Type B pancreatic cell (in vitro differentiated cells): ENCODE data around the gene EMC7. TPM values are rescaled to one million over a fixed set of nuclear protein-coding genes. Genes with fewer than 3 reads are reported as not detected.
"Not testable (repeated sequence)": the region's sequence is repeated elsewhere in the genome, so short reads cannot be mapped to it uniquely, and the experiment has no call there.

Experiments used
- DNase-seq: peaks from one replicate; pipeline ENCODE4 v3.0.0; 2021; ENCODE audit warnings: mixed read lengths; ENCODE audit not compliant: unreplicated experiment; ENCODE audit errors: extremely low spot score
- H3K27ac Mint-ChIP-seq: 2 replicates; pipeline ENCODE4 v1.8.0; 2021; ENCODE audit warnings: mild to moderate bottlenecking, mixed read lengths
- H3K27me3 Mint-ChIP-seq: 2 replicates; pipeline ENCODE4 v1.8.0; 2021; ENCODE audit warnings: mixed read lengths
- H3K36me3 Mint-ChIP-seq: 2 replicates; pipeline ENCODE4 v1.8.0; 2021; ENCODE audit warnings: mixed read lengths
- H3K4me1 Mint-ChIP-seq: one replicate; pipeline ENCODE4 v1.8.0; 2021; ENCODE audit warnings: mixed read lengths; ENCODE audit not compliant: unreplicated experiment
- H3K4me3 Mint-ChIP-seq: 2 replicates; pipeline ENCODE4 v1.8.0; 2021; ENCODE audit warnings: mild to moderate bottlenecking, mixed read lengths
- H3K9me3 Mint-ChIP-seq: 2 replicates; pipeline ENCODE4 v1.8.0; 2021; ENCODE audit warnings: mixed read lengths
- total RNA-seq: library from RNA; stranded (reverse); gene quantifications from 2 replicates; pipeline ENCODE4 v1.2.1, GENCODE V29; 2021; ENCODE audit warnings: low replicate concordance
- TF ChIP-seq, protein P1 (sequence below): fragments of 200-600 bp; sonication (generic); conservative IDR thresholded peaks from 2 replicates; pipeline ENCODE4 v1.5.0; 2021; ENCODE audit warnings: antibody characterized with exemption, mild to moderate bottlenecking

The EMC7 gene
- total RNA-seq, 1 donor from 2014 or later, result 47.5 TPM

DNA sequence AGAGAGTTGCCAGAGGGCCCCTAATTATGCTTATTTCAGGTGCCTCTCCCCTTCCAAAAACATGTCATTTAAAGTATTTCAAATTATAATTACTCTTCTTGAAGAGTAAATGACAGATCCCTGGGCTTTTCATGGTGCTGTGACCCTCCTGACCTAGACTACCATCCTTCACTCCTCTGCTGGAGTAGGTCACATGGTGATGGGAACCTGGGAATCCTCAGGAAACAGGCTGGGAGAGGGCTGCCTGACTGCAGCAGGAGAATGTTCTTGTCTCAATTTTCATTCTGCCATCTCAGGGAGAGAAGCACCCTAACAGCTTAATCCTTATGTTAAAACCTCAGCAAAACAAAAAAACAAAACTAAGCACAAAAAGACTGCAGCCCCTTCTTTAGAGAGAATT lies 24.9 kb upstream of the EMC7 start:
- H3K4me3 Mint-ChIP-seq, result no peak overlapping the region
- no peak overlapping the region for H3K27ac Mint-ChIP-seq
- H3K36me3 Mint-ChIP-seq, result no peaks in the 10 kb centered on the region
- TF ChIP-seq, protein P1, sequence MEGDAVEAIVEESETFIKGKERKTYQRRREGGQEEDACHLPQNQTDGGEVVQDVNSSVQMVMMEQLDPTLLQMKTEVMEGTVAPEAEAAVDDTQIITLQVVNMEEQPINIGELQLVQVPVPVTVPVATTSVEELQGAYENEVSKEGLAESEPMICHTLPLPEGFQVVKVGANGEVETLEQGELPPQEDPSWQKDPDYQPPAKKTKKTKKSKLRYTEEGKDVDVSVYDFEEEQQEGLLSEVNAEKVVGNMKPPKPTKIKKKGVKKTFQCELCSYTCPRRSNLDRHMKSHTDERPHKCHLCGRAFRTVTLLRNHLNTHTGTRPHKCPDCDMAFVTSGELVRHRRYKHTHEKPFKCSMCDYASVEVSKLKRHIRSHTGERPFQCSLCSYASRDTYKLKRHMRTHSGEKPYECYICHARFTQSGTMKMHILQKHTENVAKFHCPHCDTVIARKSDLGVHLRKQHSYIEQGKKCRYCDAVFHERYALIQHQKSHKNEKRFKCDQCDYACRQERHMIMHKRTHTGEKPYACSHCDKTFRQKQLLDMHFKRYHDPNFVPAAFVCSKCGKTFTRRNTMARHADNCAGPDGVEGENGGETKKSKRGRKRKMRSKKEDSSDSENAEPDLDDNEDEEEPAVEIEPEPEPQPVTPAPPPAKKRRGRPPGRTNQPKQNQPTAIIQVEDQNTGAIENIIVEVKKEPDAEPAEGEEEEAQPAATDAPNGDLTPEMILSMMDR, result no peak
- no peak for DNase-seq
- H3K9me3 Mint-ChIP-seq, result peaks cover 5% of the 10 kb centered on the region
- H3K4me1 Mint-ChIP-seq, result peaks cover 17% of the 10 kb centered on the region
- no peaks in the 10 kb centered on the region for H3K27me3 Mint-ChIP-seq

DNA sequence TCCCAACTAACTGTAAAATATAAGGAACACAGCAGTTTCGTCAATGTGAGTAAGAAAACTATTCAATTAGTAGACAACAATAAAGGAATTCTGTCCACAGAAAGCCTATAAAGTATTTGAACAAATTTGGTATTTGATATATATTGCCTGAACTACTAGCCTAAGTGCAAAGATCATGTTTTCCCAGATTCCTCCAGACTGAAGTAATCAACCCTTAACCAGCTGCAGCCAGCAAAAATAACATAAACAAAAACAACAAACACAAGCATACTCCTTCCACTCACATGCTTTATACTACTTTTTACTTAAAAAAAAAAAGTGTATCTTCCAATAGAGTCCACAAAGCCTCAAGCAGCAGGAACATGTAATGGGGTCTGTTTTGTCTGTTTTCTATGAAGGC lies 24.3 kb upstream of the EMC7 start:
- TF ChIP-seq, protein P1, result no peak
- no peaks in the 10 kb centered on the region for H3K36me3 Mint-ChIP-seq
- H3K27me3 Mint-ChIP-seq, result no peaks in the 10 kb centered on the region
- DNase-seq, result no peak
- no peak overlapping the region for H3K27ac Mint-ChIP-seq
- H3K9me3 Mint-ChIP-seq, result peaks cover 5% of the 10 kb centered on the region
- no peak overlapping the region for H3K4me3 Mint-ChIP-seq
- peaks cover 17% of the 10 kb centered on the region for H3K4me1 Mint-ChIP-seq

DNA sequence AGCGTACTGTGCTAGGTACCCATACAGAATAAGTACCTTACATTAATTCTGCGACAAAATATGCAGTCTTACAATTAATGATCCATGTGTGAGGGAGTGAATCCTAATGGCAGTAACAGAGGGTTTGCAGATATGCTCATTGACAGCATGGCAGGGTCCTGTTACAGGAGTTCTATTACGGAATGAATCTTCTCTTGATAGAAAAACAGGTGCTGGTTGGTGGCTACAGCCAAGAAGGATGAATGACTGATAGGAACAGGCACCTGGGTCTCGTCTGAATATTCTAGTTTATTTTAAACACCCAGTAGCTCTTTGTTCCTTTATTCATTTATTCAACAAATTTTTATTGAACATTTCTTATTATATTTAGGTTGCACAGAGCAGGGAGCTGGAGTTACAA lies 23.0 kb upstream of the EMC7 start:
- no peak overlapping the region for H3K4me3 Mint-ChIP-seq
- H3K9me3 Mint-ChIP-seq, result peaks cover 5% of the 10 kb centered on the region
- H3K36me3 Mint-ChIP-seq, result no peaks in the 10 kb centered on the region
- peaks cover 17% of the 10 kb centered on the region for H3K4me1 Mint-ChIP-seq
- TF ChIP-seq, protein P1, result no peak
- H3K27me3 Mint-ChIP-seq, result no peaks in the 10 kb centered on the region
- DNase-seq, result no peak
- no peak overlapping the region for H3K27ac Mint-ChIP-seq

DNA sequence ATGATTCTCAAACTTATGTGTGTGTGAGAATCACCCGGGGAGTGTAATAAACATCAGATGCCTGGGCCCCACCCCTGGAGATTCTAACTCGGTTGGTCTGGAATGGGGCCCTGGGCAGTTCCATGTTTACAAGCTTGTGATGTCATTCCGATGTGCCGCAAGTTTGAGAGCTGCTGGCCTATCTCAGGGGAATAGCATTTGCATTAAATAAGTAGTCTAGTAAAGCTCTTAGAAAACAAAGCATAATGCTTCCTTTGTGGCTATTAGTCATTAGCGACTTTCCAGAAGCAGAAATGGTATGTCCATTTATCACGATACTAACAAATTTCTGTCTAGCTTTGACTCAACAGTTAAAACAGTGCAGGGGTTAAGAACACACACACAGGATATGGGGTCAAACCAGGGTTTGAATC lies 21.1 kb upstream of the EMC7 start:
- Mint-ChIP-seq H3K27ac (peak overlapping the region; percentile 6), H3K4me3 (peak overlapping the region; percentile 6), H3K27me3 (no peaks in the 10 kb centered on the region), H3K9me3 (peaks cover 5% of the 10 kb centered on the region), H3K4me1 (peaks cover 17% of the 10 kb centered on the region), H3K36me3 (no peaks in the 10 kb centered on the region)
- no peak for DNase-seq
- TF ChIP-seq, protein P1, result no peak

DNA sequence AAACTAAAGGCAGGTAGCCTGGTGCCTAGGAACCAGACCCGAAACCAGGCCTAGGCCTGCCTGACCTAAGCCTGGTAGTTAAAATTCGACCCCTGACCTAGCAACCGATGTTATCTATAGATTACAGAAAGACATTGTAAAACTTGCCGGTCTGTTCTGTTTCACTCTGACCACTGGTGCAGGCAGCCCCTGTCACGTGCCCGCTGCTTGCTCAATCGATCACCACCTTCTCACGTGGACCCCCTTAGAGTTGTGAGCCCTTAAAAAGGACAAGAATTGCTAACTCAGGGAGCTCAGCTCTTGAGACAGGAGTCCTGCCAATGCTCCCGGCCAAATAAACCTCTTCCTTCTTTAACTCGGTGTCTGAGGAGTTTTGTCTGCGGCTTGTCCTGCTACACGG lies 20.1 kb upstream of the EMC7 start:
- not testable (repeated sequence) for H3K4me3 Mint-ChIP-seq, DNase-seq, H3K27ac Mint-ChIP-seq, H3K27me3 Mint-ChIP-seq, H3K9me3 Mint-ChIP-seq, H3K36me3 Mint-ChIP-seq
- peaks cover 17% of the 10 kb centered on the region for H3K4me1 Mint-ChIP-seq

DNA sequence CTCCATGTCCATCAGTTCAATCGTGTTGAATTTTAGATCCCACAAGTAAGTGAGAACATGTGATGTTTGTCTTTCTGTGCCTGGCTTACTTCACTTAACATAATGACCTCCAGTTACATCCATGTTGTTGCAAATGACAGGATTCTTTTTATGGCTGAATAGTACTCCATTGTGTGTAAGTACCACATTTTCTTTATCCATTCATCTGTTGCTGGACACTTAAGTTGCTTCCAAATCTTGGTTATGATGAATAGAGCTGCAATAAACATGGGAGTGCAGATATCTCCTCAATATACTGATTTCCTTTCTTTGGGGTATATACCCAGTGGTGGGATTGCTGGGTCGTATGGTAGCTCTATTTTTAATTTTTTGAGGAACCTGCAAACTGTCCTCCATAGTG lies 18.8 kb upstream of the EMC7 start:
- H3K4me3 Mint-ChIP-seq, H3K27me3 Mint-ChIP-seq, H3K4me1 Mint-ChIP-seq, H3K9me3 Mint-ChIP-seq, H3K36me3 Mint-ChIP-seq, DNase-seq, H3K27ac Mint-ChIP-seq: not testable (repeated sequence)

DNA sequence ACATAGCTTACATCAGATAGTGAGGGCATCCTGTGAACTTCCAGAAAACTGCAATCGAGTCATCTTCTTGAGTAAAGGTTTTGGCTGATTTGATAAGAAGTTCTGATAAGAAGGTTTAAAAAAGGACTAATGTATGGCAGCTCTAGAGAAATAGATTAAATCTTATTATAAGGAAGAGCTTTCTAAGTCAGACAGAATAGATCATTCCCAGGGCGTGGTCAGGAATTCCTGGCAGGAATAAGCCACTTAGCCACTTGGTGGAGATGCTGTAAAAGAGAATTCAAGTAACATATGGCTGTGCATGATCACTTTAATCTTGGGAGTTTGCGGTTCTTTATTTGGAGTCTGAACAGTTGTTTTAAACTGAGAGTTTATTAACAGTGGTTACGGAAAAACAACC lies 17.6 kb upstream of the EMC7 start:
- DNase-seq, result no peak
- no peaks in the 10 kb centered on the region for H3K36me3 Mint-ChIP-seq
- no peaks in the 10 kb centered on the region for H3K27me3 Mint-ChIP-seq
- TF ChIP-seq, protein P1, result no peak
- peaks cover 6% of the 10 kb centered on the region for H3K4me1 Mint-ChIP-seq
- H3K4me3 Mint-ChIP-seq, result no peak overlapping the region
- peaks cover 5% of the 10 kb centered on the region for H3K9me3 Mint-ChIP-seq
- no peak overlapping the region for H3K27ac Mint-ChIP-seq
